HEK293 (cell line): ENCODE data around the gene EGFLAM.

Source experiments
- CTCF ChIA-PET: fragments of 350-600 bp; formaldehyde crosslinking; extraction: SDS; loops from one replicate; lab custom pipeline; 2021; ENCODE audit warnings: antibody characterized with exemption; lab: Yijun Ruan, JAX
- POLR2A ChIA-PET: fragments of 300-600 bp; formaldehyde crosslinking; extraction: SDS; loops from one replicate; lab custom pipeline; 2020; ENCODE audit warnings: antibody characterized with exemption, inconsistent platforms; lab: Yijun Ruan, JAX
- H3K27ac ChIP-seq: fragments of 200-500 bp; sonication (Bioruptor generic); 2 replicates; pipeline ENCODE4 v1.5.1; 2014; ENCODE audit warnings: low read depth, low read length, control low read depth, inconsistent platforms; ENCODE audit errors: extremely low read depth
- H3K36me3 ChIP-seq, 2 experiments: fragments of 200-500 bp in 1 of 2; sonication (Bioruptor generic) in 1 of 2; 1 replicate in 1 of 2; 2 replicates in 1 of 2; pipeline ENCODE4 v1.5.1; 2014 to 2017; ENCODE audit warnings: inconsistent platforms in 2 of 2, low read length in 2 of 2; ENCODE audit not compliant: control insufficient read depth in 2 of 2, insufficient read depth in 1 of 2
- H3K4me1 ChIP-seq: fragments of 200-500 bp; sonication (Bioruptor generic); 2 replicates; pipeline ENCODE4 v1.5.1; 2014; ENCODE audit warnings: mild to moderate bottlenecking, low read length, inconsistent platforms; ENCODE audit not compliant: control insufficient read depth, insufficient read depth
- H3K4me3 ChIP-seq: 2 replicates; pipeline ENCODE4 v1.5.1; 2011; ENCODE audit warnings: low read depth, mild to moderate bottlenecking, control low read depth, low read length, moderate library complexity
- H3K9me3 ChIP-seq: fragments of 200-500 bp; sonication (Bioruptor generic); 2 replicates; pipeline ENCODE4 v1.5.1; 2014; ENCODE audit warnings: low read depth, low read length, inconsistent platforms; ENCODE audit not compliant: control insufficient read depth, insufficient read depth
- HOXD13 ChIP-seq: sonication (generic); formaldehyde crosslinking; IDR thresholded peaks from 2 replicates; pipeline ENCODE4 v1.8.0; 2022; ENCODE audit warnings: missing genetic modification reagents, borderline replicate concordance
- KLF16 ChIP-seq: fragments of 450-650 bp; formaldehyde crosslinking; IDR thresholded peaks from 2 replicates; pipeline ENCODE4 v1.5.1; 2017; ENCODE audit warnings: missing biosample characterization, missing genetic modification characterization
- RBAK ChIP-seq: fragments of 450-650 bp; formaldehyde crosslinking; IDR thresholded peaks from 2 replicates; pipeline ENCODE4 v1.5.1; 2016; ENCODE audit warnings: missing biosample characterization, missing genetic modification characterization
- ZBTB8A ChIP-seq: fragments of 450-650 bp; formaldehyde crosslinking; IDR thresholded peaks from 2 replicates; pipeline ENCODE4 v1.5.1; 2016; ENCODE audit warnings: missing biosample characterization, missing genetic modification characterization
- ZNF175 ChIP-seq: fragments of 450-650 bp; formaldehyde crosslinking; IDR thresholded peaks from 2 replicates; pipeline ENCODE4 v1.5.1; 2016; ENCODE audit warnings: missing biosample characterization, missing genetic modification characterization
- ZNF341 ChIP-seq: fragments of 450-650 bp; formaldehyde crosslinking; IDR thresholded peaks from 2 replicates; pipeline ENCODE4; 2016; ENCODE audit warnings: low read depth, missing biosample characterization, missing genetic modification characterization
- ZNF391 ChIP-seq: fragments of 450-650 bp; formaldehyde crosslinking; IDR thresholded peaks from 2 replicates; pipeline ENCODE4 v1.5.1; 2016; ENCODE audit warnings: low read depth, missing biosample characterization, missing genetic modification characterization, borderline replicate concordance
- ZNF561 ChIP-seq: fragments of 450-650 bp; IDR thresholded peaks from 2 replicates; pipeline ENCODE4 v1.5.1; 2018; ENCODE audit warnings: missing biosample characterization, missing genetic modification characterization, borderline replicate concordance
- ZNF654 ChIP-seq: fragments of 450-650 bp; formaldehyde crosslinking; IDR thresholded peaks from 2 replicates; pipeline ENCODE4 v1.5.1; 2016; ENCODE audit warnings: low read depth, missing biosample characterization, missing genetic modification characterization
- ZNF768 ChIP-seq: fragments of 450-650 bp; formaldehyde crosslinking; IDR thresholded peaks from 2 replicates; pipeline ENCODE4 v1.5.1; 2018; ENCODE audit warnings: missing biosample characterization, mild to moderate bottlenecking, missing genetic modification characterization
- TF ChIP-seq, protein P1 (sequence below): fragments of 450-650 bp; formaldehyde crosslinking; IDR thresholded peaks from 2 replicates; pipeline ENCODE4 v1.5.1; 2016; ENCODE audit warnings: missing biosample characterization, missing genetic modification characterization
- TF ChIP-seq, protein P2 (sequence below): fragments of 450-650 bp; formaldehyde crosslinking; IDR thresholded peaks from 2 replicates; pipeline ENCODE4 v1.5.1; 2016; ENCODE audit warnings: missing biosample characterization, missing genetic modification characterization
- TF ChIP-seq, protein P3 (sequence below): fragments of 450-650 bp; formaldehyde crosslinking; IDR thresholded peaks from 2 replicates; pipeline ENCODE4 v1.5.1; 2016; ENCODE audit warnings: missing biosample characterization, missing genetic modification characterization
- TF ChIP-seq, protein P4 (sequence below): fragments of 450-650 bp; formaldehyde crosslinking; IDR thresholded peaks from 2 replicates; pipeline ENCODE4 v1.5.1; 2016; ENCODE audit warnings: missing biosample characterization, missing genetic modification characterization
- TF ChIP-seq, protein P5 (sequence below): fragments of 450-650 bp; formaldehyde crosslinking; IDR thresholded peaks from 2 replicates; pipeline ENCODE4 v1.5.1; 2016; ENCODE audit warnings: missing biosample characterization, missing genetic modification characterization

Gene EGFLAM

DNA sequence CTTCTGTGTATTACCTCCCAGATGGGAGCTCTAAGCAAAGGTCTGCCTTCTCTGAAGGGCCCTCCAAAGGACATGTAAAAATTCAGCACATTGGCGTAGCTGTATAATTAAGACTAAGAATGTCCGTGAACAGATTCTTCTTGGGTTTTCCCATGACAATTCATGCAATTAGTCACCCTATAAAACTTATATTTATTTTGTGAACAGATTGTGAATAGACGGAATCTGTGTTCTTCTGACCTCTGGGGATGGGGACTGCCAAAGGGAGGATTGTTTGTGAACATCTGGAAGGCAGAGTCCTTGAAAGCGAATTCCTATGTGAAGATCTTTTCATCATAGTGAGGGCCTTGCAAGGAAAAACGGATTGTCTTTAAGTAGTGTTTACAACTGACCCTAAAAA lies 111.3 kb downstream of the EGFLAM start:
- TF ChIP-seq, protein P1, sequence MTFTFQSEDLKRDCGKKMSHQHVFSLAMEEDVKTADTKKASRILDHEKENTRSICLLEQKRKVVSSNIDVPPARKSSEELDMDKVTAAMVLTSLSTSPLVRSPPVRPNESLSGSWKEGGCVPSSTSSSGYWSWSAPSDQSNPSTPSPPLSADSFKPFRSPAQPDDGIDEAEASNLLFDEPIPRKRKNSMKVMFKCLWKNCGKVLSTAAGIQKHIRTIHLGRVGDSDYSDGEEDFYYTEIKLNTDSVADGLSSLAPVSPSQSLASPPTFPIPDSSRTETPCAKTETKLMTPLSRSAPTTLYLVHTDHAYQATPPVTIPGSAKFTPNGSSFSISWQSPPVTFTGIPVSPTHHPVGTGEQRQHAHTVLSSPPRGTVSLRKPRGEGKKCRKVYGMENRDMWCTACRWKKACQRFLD (tag by site-specific recombination) = no peak
- TF ChIP-seq KLF16 (tag by site-specific recombination) (no peak), RBAK (tag by site-specific recombination) (no peak), ZNF391 (tag by site-specific recombination) (no peak), ZNF341 (tag by site-specific recombination) (no peak), ZNF175 (tag by site-specific recombination) (no peak), ZNF561 (tag by site-specific recombination) (no peak), ZNF768 (tag by site-specific recombination) (no peak), HOXD13 (CRISPR knock-in tag) (no peak), ZBTB8A (tag by site-specific recombination) (no peak), ZNF654 (no peak)
- TF ChIP-seq, protein P2, sequence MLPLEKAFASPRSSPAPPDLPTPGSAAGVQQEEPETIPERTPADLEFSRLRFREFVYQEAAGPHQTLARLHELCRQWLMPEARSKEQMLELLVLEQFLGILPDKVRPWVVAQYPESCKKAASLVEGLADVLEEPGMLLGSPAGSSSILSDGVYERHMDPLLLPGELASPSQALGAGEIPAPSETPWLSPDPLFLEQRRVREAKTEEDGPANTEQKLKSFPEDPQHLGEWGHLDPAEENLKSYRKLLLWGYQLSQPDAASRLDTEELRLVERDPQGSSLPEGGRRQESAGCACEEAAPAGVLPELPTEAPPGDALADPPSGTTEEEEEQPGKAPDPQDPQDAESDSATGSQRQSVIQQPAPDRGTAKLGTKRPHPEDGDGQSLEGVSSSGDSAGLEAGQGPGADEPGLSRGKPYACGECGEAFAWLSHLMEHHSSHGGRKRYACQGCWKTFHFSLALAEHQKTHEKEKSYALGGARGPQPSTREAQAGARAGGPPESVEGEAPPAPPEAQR (tag by site-specific recombination) = no peak
- TF ChIP-seq, protein P3, sequence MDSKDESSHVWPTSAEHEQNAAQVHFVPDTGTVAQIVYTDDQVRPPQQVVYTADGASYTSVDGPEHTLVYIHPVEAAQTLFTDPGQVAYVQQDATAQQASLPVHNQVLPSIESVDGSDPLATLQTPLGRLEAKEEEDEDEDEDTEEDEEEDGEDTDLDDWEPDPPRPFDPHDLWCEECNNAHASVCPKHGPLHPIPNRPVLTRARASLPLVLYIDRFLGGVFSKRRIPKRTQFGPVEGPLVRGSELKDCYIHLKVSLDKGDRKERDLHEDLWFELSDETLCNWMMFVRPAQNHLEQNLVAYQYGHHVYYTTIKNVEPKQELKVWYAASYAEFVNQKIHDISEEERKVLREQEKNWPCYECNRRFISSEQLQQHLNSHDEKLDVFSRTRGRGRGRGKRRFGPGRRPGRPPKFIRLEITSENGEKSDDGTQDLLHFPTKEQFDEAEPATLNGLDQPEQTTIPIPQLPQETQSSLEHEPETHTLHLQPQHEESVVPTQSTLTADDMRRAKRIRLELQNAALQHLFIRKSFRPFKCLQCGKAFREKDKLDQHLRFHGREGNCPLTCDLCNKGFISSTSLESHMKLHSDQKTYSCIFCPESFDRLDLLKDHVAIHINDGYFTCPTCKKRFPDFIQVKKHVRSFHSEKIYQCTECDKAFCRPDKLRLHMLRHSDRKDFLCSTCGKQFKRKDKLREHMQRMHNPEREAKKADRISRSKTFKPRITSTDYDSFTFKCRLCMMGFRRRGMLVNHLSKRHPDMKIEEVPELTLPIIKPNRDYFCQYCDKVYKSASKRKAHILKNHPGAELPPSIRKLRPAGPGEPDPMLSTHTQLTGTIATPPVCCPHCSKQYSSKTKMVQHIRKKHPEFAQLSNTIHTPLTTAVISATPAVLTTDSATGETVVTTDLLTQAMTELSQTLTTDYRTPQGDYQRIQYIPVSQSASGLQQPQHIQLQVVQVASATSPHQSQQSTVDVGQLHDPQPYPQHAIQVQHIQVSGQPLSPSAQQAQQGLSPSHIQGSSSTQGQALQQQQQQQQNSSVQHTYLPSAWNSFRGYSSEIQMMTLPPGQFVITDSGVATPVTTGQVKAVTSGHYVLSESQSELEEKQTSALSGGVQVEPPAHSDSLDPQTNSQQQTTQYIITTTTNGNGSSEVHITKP = no peak
- TF ChIP-seq, protein P4, sequence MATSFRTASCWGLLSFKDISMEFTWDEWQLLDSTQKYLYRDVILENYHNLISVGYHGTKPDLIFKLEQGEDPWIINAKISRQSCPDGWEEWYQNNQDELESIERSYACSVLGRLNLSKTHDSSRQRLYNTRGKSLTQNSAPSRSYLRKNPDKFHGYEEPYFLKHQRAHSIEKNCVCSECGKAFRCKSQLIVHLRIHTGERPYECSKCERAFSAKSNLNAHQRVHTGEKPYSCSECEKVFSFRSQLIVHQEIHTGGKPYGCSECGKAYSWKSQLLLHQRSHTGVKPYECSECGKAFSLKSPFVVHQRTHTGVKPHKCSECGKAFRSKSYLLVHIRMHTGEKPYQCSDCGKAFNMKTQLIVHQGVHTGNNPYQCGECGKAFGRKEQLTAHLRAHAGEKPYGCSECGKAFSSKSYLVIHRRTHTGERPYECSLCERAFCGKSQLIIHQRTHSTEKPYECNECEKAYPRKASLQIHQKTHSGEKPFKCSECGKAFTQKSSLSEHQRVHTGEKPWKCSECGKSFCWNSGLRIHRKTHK (tag by site-specific recombination) = no peak
- TF ChIP-seq, protein P5, sequence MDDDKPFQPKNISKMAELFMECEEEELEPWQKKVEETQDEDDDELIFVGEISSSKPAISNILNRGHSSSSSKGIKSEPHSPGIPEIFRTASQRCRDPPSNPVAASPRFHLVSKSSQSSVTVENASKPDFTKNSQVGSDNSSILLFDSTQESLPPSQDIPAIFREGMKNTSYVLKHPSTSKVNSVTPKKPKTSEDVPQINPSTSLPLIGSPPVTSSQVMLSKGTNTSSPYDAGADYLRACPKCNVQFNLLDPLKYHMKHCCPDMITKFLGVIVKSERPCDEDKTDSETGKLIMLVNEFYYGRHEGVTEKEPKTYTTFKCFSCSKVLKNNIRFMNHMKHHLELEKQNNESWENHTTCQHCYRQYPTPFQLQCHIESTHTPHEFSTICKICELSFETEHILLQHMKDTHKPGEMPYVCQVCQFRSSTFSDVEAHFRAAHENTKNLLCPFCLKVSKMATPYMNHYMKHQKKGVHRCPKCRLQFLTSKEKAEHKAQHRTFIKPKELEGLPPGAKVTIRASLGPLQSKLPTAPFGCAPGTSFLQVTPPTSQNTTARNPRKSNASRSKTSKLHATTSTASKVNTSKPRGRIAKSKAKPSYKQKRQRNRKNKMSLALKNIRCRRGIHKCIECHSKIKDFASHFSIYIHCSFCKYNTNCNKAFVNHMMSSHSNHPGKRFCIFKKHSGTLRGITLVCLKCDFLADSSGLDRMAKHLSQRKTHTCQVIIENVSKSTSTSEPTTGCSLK (tag by site-specific recombination) = no peak
- Histone ChIP-seq H3K9me3 (no peaks in the 10 kb centered on the region), H3K27ac (no peak overlapping the region), H3K4me3 (no peak overlapping the region), H3K36me3 (no peaks in the 10 kb centered on the region), H3K4me1 (no peaks in the 10 kb centered on the region; the same call in 1 of the 2 replicates)
- ChIA-PET CTCF (interaction anchor here (1.0 kb wide), 1 partner anchor 13 kb away, joined by 5 read pairs; no protein-coding TSS in a partner anchor), POLR2A (no interaction called here)
